HG03575 (cell line): ENCODE measurements around the gene CACNA1D.
"Not testable (repeated sequence)": the region's sequence is repeated elsewhere in the genome, so short reads cannot be mapped to it uniquely, and the experiment has no call there.

ENCODE experiments used
- ATAC-seq: cut with Tn5 transposase; IDR thresholded peaks from one replicate; pipeline ENCODE4 v1.9.1; 2021; ENCODE audit not compliant: unreplicated experiment, insufficient number of reproducible peaks, low FRiP score; ENCODE audit errors: extremely low read depth

Gene CACNA1D

GRCh38 chr3:53554559-53555067 is 60.2 kb downstream of the CACNA1D start:
- peak; percentile 72 for ATAC-seq

- ATAC-seq: peak; percentile 60
These were observed 60.7 kb downstream of the CACNA1D start for GRCh38 chr3:53555068-53555588.

GRCh38 chr3:53566461-53567145 is 72.2 kb downstream of the CACNA1D start:
- ATAC-seq: no peak

GRCh38 chr3:53570081-53570480 is 75.7 kb downstream of the CACNA1D start:
- ATAC-seq: no peak

GRCh38 chr3:53570709-53571108 is 76.3 kb downstream of the CACNA1D start:
- ATAC-seq: no peak

- no peak for ATAC-seq
These were observed 76.9 kb downstream of the CACNA1D start for GRCh38 chr3:53571264-53571663.

- not testable (repeated sequence) for ATAC-seq
These were observed 77.8 kb downstream of the CACNA1D start for GRCh38 chr3:53572184-53572583.

GRCh38 chr3:53577506-53577905 is 83.1 kb downstream of the CACNA1D start:
- no peak for ATAC-seq

GRCh38 chr3:53579636-53580035 is 85.2 kb downstream of the CACNA1D start:
- ATAC-seq: no peak

- ATAC-seq: no peak
These were observed 87.3 kb downstream of the CACNA1D start for GRCh38 chr3:53581671-53582070.

- ATAC-seq: no peak
These were observed 88.8 kb downstream of the CACNA1D start for GRCh38 chr3:53583161-53583690.

- no peak for ATAC-seq
These were observed 90.6 kb downstream of the CACNA1D start for GRCh38 chr3:53585049-53585448.

- ATAC-seq: no peak
These were observed 91.2 kb downstream of the CACNA1D start for GRCh38 chr3:53585627-53586026.

GRCh38 chr3:53588122-53588521 is 93.7 kb downstream of the CACNA1D start:
- ATAC-seq: no peak

- no peak for ATAC-seq
These were observed 94.8 kb downstream of the CACNA1D start for GRCh38 chr3:53589201-53589600.

GRCh38 chr3:53589806-53590205 is 95.4 kb downstream of the CACNA1D start:
- no peak for ATAC-seq

- no peak for ATAC-seq
These were observed 96.2 kb downstream of the CACNA1D start for GRCh38 chr3:53590606-53591005.

GRCh38 chr3:53591646-53592045 is 97.2 kb downstream of the CACNA1D start:
- ATAC-seq: no peak

- no peak for ATAC-seq
These were observed 98.5 kb downstream of the CACNA1D start for GRCh38 chr3:53592862-53593261.

GRCh38 chr3:53593611-53594010 is 99.2 kb downstream of the CACNA1D start:
- ATAC-seq: no peak
